ENCODE results near the gene COL21A1.

The COL21A1 gene

DNA sequence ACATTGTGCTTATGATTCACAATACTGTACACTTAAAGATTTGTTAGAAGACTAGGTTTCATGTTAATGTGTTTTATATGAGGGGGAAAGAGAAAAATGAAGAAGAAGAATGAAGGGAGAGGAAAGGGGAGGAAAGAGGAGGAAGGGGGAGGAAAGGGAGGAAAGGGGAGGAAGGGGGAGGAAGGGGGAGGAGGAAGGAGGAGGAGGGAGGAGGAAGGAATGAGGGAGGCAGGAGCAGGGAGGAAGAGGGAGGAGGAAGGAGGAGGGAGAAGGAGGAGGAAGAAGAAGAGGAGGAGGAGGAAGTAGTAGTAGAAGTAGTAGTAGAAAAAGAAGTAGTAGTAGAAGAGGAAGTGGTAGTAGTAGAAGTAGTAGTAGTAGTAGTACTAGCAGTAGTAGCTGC, 70.6 kb downstream of the COL21A1 start:
- no peak for DNase-seq

DNA sequence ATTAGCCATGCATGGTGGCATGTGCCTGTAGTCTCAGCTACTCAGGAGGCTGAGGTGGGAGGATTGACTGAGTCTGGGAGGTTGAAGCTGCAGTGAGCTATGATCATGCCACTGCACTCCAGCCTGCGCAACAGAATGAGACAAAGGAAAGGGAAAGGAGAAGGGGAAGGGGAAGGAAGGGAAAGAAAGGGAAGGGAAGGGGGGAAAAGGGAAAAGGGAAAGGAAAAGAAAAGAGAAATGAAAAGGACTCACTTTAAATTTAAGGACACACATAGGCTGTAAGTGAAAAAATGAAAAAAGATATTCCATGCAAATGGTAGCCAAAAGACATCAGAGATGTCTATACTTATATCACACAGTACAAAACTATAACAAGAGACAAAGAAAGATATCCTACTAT, 74.2 kb downstream of the COL21A1 start:
- no peak for DNase-seq

DNA sequence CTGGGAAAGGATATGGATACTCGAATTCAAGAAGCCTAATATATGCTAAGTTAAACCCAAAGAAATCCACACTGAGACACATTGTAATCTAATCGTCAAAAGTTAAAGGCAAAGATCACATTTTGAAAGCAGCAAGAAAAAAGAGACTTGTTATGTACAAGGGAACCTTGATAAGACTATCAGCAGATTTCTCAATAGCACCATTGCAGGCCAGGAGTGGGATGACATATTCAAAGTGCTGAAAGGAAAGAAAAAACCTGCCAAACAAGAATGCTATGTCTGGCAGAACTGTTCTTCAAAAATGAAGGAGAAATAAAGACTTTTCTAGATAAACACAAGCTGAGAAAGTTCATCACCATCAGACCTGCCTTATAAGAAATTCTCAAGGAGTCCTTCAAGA, 75.2 kb downstream of the COL21A1 start:
- no peak for DNase-seq

DNA sequence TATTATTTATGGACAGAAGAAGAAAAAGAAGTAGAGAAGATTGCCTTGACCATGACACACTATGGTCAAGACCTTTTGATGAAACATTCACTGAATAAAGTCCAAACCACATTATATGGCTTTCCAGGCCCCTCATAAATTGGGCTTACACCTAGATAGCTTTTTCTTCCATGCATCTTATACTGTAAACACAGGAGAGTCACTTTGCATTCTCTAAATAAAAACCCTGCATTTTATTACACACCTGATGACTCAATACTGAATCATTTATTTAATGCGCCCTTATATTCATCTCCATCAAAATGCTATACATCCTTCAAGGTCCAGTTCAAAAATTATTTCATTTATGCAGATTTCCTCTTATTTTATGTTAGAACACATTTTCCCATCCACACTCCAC, 78.0 kb downstream of the COL21A1 start:
- no peak for DNase-seq

DNA sequence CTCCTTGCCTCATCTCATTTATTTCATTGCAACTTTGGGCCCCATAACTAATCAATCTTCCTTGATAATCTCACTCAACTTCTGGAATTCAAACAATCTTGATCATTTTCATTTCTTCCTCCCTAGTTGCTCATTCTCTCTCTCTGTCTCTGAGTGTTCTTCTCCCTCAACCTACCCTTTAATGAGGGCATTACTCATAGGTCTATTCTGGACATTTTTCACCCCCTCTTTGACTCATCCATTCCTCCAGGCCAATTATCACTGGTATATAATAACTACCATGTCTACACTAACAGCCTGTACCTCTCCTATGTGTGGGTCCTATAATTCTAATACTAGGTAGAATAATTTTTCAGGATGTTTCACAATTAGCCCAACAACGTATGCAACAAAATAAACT, 78.8 kb downstream of the COL21A1 start:
- no peak for DNase-seq

DNA sequence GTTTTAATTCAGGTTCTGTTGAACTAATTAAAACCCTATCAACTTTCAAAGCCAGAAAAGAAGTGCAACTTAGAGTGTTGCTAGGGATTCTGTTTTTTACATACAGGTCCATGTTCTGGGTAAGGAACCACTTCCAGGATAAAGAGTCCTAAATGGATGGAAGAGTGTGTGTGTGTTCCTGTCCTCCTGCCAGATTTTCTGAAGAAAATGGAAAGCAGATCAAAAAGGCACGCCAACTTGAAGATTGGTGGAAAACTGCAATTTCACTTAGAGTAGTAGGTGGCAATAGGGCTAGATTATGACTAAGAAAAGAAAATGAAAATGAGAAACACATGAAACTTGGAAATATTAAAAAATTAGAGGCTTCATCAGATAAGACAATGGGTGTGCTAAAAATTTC, 85.3 kb downstream of the COL21A1 start:
- DNase-seq: no peak

DNA sequence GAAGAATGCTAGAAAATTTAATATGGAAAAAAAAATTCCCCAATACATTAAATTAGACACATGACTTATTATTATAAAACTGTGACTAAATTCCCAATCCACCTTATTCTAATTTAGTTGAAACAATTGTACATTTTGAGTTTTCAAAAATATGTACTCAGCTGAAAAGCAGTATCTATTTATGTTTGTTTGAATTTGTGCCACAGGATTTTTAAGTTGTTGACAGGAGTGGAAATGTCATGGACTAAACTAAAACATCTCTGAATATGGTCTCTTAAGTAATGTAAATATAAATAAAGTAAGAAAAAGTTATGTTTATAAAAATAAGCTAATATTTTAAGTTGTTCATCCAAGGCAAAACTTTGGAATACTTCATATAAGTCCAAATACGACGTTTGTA, 86.9 kb downstream of the COL21A1 start:
- no peak for DNase-seq

DNA sequence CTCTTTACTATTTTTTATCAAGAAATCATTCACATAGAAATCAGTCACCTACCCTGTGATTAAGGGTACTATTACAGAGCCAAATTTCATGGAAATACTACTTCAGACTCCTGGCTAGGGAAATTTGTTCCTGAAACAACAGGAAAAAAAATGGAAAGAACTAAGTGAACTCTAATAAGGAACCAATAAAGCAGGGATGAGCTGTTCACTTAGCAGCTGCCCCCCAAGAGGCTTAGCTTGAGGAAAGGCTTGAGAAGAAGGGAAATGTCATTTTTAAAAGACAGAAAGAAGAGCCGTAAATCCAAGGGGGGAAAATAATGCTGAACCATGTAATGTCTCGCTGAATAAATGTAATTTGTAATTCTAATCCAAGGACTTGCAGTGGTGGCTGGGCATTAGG, 88.8 kb downstream of the COL21A1 start:
- no peak for DNase-seq

DNA sequence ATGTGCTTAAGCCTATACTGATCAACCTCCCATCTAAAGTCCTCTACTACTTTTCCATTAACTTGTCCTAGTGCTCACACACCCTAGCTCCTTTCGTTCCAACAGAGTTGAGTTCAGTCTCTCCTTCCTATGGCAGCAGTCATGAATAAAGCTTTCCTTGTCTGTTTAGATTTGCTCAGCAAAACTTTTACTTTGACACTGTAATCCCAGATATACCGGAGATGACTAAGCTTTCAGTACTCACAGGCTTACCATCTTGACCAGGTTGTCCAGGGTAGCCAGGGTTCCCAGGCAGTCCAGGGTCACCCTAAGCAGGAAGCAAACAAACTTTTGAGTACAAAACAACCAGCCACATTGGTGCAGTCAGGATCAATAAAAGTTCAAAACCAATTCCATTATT, 90.7 kb downstream of the COL21A1 start:
- no peak for DNase-seq

DNA sequence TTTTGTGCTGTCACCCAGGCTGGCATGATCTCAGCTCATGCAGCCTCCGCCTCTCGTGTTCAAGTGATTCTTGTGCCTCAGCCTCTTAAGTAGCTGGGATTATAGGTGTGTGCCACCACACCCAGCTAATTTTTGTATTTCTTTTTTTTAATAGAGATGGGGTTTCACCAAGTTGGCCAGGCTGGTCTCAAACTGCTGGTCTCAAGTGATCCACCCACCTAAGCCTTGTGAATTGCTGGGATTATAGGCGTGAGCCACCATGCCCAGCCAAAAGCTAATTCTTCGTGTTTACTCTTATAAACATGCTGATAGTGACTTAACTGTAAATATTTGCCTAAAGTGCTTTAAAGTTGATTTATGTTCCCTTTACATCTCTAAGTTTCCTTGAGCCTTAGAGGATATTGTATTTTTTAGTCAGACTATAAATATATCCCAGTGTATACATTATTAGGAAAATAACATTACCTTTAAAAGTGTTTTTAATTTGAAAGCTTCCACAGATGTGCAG, 91.7 kb downstream of the COL21A1 start:
- DNase-seq: no peak

DNA sequence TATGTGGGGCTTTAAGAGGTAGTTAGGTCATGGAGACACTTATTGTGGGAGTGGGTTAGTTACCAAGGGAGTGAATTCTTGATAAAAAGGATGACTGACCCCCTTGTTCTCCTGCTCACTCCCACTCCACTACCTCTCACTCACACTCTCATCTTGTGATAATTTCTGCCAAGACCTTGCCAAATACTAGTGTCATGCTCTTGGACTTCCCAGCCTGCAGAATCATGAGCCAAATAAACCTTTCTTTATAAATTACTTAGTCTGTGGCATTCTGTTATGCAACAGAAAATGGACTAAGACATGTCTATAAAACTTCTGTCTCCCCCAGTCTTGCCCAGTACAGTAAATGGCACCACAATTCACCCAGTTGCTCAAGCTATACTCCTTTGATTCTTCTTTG, 93.3 kb downstream of the COL21A1 start:
- DNase-seq: no peak

DNA sequence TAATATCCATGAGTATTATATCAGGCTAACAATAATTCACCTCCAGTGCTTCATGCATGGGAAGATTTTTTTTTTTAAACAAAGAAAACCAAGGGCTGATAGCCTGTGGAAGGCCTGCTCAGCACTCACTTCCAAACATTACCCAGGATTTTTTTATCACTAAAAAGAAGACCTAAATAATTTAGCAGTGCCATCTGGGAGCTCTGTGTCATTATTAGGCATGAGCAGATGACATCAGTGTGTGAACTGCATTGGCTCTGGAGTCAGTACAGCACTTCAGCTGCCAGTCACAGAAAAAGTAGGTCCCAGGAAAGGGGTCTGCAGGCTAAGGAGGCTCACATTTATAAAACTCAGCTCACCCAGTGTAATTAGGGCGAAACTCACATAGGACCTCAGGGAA, 94.8 kb downstream of the COL21A1 start:
- no peak for DNase-seq

DNA sequence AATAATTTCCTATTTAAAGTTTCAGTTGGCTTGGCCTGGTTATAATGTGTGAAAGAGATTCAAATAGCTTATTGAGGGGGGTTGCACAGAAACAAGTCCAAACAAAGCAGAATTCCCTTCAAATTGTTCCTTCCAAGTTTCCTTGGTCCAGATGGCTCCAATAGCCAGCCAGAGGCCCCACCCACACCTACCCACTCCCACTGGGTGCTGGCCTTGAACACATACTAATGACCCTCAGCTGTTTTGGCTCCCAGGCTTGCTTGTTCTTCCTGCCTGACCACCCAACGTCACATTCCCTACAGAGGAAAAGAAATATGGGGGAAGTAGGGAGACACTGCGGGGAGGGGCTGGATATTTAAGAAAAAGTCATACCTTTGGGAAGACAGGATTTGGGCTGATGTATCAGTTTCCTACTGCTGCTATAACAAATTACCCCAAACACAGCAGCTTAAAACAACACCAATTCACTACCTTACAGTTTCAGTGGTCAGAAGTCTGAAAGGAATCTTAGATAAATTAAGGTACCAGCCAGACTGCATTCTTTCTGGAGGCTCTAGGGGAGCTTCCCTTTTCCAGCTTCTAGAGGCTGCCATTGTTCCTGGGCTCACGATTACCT, 95.7 kb downstream of the COL21A1 start:
- DNase-seq: no peak

DNA sequence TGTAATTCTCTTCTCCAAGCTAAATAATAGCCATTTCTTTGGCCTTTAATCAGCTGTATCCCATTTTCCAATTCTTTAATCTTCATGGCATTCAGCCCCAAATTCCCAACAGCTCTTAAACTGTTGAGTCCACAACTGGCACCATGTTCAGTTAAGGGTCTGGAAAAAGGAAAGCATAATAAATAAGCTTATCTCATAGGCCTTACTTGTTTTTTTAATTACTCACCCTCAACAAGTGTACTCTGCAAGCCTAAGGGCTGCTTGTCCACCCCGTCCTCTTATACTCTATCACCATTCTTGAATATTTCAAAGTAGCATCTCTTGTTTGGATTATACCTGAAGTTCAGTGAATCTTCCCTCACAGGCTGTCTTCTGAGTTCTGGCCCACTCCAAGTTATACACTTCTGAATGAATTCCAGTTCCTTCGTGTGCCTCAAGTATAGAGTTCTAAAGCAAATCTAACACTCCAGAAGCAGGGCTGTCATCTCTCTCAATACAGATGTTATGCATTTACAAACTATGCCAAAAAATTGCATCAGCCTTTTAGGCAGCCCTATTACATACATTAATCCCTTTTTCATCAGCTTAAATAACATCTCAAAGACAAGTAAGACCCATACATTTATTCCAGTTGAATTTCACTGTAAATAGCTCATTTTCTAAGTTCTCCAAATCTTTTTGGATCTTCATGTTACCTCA, 98.7 kb downstream of the COL21A1 start:
- no peak for DNase-seq

DNA sequence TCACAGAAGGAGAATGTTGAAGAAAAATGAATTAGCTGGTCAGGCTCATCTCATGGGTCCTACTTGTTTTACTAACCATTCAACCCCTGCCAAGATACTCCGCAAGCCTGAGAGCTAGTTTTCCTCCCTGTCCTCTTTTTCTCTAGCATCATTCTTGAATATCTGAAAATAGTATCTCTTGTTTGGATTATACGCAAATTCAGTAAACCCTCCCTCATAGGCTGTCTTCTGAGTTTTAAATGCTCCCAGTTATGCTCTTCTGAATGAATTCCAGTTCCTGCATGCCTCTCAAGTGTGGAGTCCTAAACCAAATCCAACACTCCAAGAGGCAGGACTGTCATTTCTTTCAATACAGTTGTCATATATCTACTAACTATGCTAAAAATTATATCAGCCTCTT, 99.6 kb downstream of the COL21A1 start:
- no peak for DNase-seq

DNA sequence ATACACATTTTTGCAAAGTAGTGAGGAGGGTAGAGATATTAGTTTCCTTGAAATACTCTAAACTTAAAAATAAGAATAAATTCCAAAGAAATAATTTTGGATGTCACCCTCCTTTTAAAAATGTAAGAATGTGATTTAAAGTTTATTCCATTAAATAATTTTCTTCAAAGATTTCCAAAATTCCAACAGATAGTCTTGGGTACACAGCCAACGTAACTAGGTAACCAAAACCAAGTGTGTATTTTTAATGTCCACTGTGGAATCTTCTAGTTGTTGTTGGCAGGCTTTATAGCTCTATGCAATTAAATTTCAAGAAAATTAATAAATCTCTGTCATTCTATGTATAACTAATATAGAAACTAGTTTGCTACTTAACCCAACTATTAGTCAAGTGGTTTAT, 101.3 kb downstream of the COL21A1 start:
- DNase-seq: no peak

DNA sequence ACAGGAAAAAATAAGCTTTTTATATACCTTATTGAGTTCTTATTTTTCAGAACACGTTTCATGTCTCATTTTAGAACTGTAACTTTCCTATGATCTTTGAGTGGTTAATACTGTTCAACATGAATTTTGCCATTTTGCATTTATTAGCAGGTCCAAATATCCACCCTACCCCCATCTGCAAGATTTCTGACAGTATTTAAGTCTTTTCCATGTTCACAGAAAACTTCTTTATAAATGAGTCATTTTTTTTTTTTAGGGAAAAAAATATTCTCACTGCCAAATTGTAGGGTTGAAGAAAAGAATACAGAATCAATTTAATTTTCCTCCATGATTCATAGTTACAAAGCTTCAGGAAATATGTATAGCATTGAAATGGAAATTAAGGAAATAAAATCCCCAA, 101.8 kb downstream of the COL21A1 start:
- no peak for DNase-seq

DNA sequence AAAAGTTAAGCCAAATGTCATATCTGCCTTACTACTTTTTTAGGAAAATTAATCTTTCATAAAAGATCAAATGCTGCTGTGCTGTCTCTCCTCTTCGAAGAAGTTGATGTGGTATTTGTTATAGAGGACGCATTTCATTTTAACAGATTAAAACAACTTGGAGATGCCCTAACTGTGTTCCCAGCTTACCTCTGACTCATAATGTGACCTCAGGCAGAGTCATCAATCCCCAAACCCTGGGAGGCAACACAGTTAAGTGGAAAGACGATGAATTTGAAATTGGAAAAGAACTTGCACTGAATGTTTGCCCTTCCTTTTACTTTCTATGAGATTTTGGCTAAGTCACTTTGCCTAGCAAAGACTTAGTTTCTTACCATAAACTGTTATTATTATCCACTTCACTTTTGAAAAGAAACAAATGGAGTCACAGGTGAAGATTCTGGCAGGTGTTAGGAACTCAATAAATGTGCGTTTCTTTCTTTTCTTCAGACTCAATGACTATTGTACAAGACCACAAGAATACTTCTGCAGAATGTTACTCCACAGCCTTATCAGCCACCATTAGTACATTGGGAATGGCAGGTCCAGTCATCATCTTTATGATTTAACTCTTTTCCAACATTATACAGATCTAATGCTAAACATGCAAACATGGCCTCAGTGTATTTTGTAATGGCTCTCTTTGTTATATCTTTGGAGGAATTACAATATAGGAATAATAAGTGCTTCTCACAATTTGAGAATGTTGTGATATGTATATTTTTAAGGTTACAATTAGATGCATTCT, 102.6 kb downstream of the COL21A1 start:
- no peak for DNase-seq

DNA sequence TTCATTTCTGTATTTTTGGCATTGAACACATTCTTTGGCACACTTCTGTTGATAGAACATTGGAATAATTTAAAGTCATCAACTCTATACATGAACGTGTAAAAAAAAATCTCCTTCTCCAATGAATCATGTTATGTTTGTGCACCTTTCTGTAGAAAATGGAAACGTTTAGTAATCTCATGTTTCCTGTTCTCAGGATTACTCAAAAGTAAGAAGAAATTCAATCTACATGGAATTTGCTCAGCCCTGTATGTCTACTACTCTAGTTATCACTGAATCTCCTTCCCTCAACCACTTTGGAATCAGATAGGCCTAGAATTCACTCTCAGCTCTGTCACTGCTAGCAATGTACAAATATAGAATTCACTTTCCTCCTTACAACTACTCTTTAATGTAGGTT, 103.6 kb downstream of the COL21A1 start:
- DNase-seq: no peak

DNA sequence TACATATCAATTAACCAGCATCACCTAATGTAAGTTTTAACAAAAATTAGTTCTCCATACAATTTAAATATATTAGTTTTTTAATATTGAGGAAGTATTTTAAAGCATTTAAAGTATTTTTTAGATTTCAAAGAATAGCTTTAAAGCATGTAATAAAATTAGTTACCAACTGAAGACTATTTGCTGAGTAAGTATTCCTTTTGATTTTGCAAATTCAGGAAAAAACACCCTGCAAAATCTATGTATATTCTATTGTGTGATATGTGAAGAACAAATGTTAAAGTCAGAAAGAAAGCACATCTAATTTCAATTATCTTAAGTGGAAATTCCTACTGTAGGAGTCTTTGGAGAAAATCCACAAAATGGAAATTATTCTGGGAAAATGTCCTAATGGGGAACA, 107.3 kb downstream of the COL21A1 start:
- DNase-seq: no peak

DNA sequence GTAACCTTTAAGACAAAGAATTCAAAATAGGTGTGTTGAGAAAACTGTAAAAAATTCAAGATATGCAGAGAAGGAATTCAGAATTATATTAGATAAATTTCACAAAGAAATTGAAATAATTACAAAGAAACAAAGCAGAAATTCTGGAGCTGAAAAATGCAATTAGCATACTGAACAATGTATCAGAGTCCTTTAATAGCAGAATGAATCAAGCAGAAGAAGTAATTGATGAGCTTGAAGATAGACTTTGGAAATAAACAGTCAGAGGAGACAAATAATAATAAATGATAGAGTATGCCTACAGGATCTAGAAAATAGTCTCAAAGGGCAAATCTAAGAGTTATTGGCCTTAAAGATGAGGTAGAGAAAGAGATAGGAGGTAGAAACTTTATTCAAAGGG, 131.7 kb downstream of the COL21A1 start:
- no peak for DNase-seq

DNA sequence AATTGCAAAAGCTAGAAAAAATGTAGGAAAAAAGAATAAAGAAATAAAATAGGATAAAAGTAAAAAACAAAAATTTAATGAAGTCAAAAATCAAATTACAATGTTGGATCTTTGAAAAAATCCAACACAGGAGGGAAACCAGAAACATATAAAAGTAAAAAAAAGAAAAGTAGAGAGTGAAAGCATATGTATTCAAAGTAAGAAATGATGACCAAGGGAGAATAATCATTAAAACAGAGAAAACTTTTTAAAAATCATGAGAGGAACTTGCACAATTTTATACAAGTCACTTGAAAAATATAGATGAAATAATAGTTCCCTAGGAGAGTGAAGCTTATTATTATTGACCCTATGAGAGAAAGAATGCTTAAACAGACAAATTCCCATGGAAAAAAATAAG, 138.2 kb downstream of the COL21A1 start:
- DNase-seq: no peak

DNA sequence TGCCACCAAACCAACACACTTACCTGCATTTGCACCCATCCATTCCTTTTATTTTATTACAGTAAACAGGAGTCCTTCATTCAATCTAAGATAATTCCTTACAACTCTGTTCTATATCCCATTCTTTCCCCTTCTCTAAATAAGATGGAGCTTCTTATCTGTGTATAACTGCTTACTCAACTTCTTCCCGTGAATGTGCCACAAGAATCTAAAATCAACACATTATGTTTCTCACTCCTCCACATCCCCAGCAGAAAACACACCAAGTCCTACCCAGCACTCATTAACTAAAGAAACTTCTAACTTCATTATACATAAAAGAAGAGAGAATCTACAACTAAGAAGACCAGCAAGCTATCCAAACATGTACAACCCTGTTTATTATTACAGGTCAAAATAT, 141.1 kb downstream of the COL21A1 start:
- no peak for DNase-seq

DNA sequence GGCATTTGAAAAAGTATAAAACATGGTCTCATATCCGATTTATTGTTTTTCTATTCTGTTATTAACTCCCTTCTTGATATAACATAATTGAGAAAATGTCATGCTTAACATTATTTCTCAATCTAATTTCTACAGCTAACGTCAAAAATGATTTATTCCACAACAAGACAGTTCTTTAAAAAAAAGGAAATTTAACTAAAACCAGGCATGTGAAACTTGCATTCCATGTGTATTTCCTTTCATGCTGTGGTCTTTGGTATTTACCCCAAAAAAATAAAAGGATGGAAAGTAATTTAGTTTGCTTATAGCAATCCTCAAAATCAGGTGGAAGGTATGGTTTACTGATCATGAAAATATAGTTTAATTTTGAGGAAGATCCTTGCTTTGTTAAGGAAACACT, 142.8 kb downstream of the COL21A1 start:
- no peak for DNase-seq
